Neuron (in vitro differentiated cells): ENCODE data around the gene CCNK.

Experiments used
- H2AFZ ChIP-seq: one replicate; pipeline ENCODE4 v1.6.1; 2013; ENCODE audit warnings: low read depth, mild to moderate bottlenecking, inconsistent platforms, low read length, moderate library complexity
- H3K27me3 ChIP-seq: one replicate; pipeline ENCODE4 v1.6.1; 2013; ENCODE audit warnings: low read length; ENCODE audit not compliant: insufficient read depth
- H3K36me3 ChIP-seq: one replicate; pipeline ENCODE4 v1.6.1; 2013; ENCODE audit warnings: low read length; ENCODE audit not compliant: insufficient read depth
- H3K4me1 ChIP-seq: one replicate; pipeline ENCODE4 v1.6.1; 2013; ENCODE audit warnings: low read length; ENCODE audit not compliant: insufficient read depth
- H3K4me3 ChIP-seq: 2 replicates; pipeline ENCODE4 v1.5.1; 2013; ENCODE audit warnings: mild to moderate bottlenecking, low read length, moderate library complexity
- H3K9me3 ChIP-seq: one replicate; pipeline ENCODE4 v1.6.1; 2013; ENCODE audit warnings: low read length

The CCNK gene

DNA sequence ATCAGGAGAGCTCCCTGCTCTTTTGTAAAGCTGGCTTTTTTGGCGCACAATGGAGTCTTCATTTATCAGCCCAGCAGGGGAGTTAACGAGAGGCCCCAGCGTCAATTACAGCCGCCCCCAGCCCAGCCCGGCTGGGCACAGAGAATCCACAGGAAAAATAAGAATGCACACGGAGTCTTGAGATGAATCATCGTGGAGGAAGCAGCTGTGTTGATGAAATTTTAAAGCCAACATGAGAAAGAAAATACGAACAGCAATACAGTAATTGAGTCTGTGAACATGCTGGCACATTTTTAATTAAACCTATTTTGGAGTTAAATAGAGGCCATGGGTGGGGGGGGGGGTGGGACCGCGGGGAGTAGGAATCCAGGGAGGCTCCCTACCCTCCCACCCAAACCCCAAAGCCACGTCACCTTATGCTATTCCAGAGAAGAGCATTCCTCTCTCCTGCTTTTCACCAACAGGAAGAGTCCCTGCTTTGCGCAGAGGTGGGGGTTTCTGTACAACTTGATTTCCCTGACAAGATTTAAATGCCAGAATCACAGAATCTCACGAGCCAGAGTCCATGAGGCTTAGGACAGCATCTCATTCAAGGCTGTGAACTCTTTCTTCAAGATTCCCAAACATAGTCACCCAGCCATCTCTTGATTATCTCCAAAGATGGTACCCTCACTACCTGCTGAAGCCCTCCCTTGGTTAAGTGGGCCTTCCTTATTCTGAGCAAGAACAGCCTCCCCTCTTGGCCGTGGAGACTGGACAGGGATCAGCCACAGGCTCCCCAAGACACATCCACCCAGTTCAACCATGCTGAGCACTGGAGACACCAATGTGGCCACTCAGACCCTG lies 50.3 kb downstream of the CCNK start:
- Histone ChIP-seq H3K36me3 (no peaks in the 10 kb centered on the region), H2AFZ (no peak overlapping the region), H3K4me1 (peaks cover 65% of the 10 kb centered on the region), H3K4me3 (no peak overlapping the region), H3K9me3 (no peaks in the 10 kb centered on the region), H3K27me3 (no peaks in the 10 kb centered on the region)

DNA sequence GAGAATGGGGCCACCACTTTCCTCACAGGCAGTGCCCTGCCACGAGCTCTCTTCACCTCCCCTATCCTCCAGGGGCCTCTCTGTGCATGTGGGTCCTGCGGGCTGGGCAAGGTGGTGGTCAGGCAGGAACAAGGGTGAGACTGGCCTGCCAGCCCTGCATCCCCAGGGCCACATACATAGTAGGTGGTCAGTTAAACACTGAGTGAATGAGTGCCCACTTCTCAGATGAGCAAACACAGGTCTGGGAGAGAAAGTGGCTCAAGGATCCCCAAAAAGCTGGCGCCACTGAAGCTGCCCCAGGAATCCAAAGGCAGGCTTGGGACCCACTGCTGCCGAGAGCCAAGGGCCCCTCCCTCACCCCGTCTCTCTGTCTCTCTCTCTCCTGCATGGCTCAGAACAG lies 51.1 kb downstream of the CCNK start:
- H3K9me3 ChIP-seq, result no peaks in the 10 kb centered on the region
- H2AFZ ChIP-seq, result no peak overlapping the region
- H3K36me3 ChIP-seq, result no peaks in the 10 kb centered on the region
- peaks cover 73% of the 10 kb centered on the region for H3K4me1 ChIP-seq
- no peak overlapping the region for H3K4me3 ChIP-seq
- H3K27me3 ChIP-seq, result no peaks in the 10 kb centered on the region

DNA sequence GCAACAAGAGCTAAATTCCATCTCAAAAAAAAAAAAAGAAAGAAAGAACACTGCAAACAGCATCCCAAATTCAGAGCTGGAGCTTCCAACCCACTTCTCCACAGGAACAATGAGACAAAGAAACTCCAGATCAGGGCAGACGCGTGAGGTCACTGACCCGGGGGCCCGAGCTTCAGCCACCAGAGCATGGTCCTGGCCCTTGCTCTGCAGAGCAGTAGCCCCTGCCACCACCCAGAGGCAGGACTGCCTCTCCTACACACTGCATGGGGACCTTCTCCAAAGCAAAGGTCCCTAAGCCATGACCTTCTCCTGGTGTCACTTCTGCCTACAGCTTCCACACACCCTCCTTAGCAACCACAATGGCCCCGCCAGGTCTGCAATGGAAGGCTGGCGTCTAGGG lies 53.1 kb downstream of the CCNK start:
- no peaks in the 10 kb centered on the region for H3K9me3 ChIP-seq
- no peak overlapping the region for H3K4me3 ChIP-seq
- no peaks in the 10 kb centered on the region for H3K27me3 ChIP-seq
- peaks cover 82% of the 10 kb centered on the region for H3K4me1 ChIP-seq
- H3K36me3 ChIP-seq, result no peaks in the 10 kb centered on the region
- no peak overlapping the region for H2AFZ ChIP-seq

DNA sequence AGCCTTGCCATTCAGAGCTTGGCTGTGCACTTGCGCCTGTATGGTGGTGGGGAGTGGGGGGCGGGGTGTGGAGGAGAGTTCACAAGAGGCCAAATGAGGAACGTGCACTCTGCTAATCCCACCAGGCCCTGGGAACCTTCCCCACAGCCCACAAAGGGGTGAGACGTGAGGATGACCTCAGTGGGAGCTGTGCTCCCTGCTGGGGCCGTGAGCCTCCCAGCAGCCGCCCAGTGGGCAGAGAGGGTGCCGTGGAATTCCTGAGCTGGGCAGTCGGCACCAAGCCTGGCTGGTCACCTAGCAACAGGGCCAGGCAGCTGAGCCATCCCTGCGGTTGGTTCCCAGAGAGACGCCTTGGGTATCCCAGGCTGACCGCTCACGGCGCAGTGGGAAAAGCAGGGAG lies 53.7 kb downstream of the CCNK start:
- Histone ChIP-seq H2AFZ (no peak overlapping the region), H3K27me3 (no peaks in the 10 kb centered on the region), H3K4me3 (no peak overlapping the region), H3K36me3 (no peaks in the 10 kb centered on the region), H3K4me1 (peaks cover 81% of the 10 kb centered on the region), H3K9me3 (no peaks in the 10 kb centered on the region)

DNA sequence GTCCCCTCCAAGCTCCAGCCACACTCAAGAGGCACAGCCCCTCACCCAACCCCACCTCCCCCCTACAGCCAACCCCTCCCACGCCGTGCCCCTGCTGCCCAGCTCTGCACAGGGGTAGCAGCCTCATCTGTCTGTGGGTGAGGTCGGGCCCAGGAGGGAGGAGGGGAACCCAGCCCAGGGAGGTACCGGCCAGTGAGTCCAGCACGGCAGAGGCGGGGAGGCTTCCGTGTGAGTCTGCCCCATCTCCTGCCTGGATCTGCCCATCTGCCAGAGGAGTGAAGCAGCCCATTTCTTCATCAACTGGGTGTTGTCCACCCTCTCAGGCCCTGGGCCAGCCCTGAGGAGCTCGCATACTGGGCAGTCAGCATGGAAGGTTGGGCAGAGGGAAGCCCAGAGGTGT lies 54.2 kb downstream of the CCNK start:
- no peak overlapping the region for H3K4me3 ChIP-seq
- no peaks in the 10 kb centered on the region for H3K27me3 ChIP-seq
- H3K4me1 ChIP-seq, result peaks cover 75% of the 10 kb centered on the region
- H3K9me3 ChIP-seq, result no peaks in the 10 kb centered on the region
- no peak overlapping the region for H2AFZ ChIP-seq
- H3K36me3 ChIP-seq, result no peaks in the 10 kb centered on the region

DNA sequence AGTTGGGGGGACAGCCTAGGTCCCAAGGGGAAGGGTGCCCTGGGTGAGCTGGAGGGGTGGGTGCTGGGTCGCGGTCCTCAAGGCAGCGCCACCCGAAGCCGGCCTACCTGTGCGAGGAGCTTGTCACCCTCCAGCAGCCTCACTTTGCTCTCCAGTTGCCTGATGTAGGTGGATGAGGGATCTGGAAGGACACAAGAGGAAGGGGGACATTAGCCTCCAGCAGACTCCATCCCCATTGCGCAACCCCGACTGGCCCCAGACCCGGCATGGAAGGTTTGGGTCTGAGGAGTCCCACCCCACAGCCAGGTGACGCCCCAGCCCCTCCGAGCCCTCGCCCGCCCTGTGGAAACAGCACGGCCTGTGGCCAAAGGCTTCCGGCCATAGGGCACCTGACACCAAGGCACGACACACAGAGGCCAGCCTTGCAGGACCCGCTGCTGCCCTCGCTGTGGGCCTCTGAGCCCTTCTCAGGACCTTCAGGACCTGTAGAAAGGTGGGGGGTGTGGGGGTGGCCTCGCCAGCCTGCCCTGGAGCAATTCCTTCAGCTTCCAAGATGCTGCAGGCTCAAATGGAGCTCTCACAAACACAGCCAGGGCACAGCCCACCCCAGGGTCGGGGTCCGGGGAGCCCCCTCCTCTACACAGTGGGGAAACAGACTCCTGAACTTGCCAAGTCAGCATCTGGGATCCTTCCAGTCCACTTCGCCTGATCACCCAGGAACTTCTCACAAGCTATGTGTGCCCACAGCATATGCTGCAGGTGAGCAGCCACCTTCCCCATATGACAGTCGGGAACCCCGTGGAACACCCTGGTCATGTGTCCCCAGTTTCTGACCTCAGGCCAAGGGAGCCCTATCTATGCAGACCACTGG lies 54.9 kb downstream of the CCNK start:
- Histone ChIP-seq H2AFZ (no peak overlapping the region), H3K4me3 (no peak overlapping the region), H3K4me1 (peaks cover 68% of the 10 kb centered on the region), H3K9me3 (no peaks in the 10 kb centered on the region), H3K27me3 (no peaks in the 10 kb centered on the region), H3K36me3 (no peaks in the 10 kb centered on the region)

DNA sequence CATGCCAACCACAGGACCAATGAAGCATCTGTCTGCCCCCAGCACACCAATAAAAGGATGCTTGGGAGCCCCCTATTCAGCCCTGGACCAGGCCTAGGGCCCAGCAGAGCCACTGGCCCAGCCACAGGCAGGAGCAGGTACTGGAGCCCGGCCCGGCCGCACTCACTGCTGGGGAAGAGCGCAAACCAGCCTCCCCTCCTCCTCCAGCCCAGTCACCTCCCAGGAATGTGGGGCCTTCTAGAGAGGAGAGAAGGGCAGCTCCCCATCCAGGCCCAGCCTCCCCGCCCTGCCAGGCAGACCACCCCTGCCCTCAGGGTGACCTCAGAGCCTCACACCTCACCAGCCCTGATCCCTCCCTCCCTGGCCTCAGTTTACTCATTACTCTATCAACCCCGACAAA lies 56.2 kb downstream of the CCNK start:
- peaks cover 59% of the 10 kb centered on the region for H3K4me1 ChIP-seq
- no peak overlapping the region for H3K4me3 ChIP-seq
- H3K36me3 ChIP-seq, result no peaks in the 10 kb centered on the region
- no peaks in the 10 kb centered on the region for H3K27me3 ChIP-seq
- H2AFZ ChIP-seq, result no peak overlapping the region
- H3K9me3 ChIP-seq, result no peaks in the 10 kb centered on the region

DNA sequence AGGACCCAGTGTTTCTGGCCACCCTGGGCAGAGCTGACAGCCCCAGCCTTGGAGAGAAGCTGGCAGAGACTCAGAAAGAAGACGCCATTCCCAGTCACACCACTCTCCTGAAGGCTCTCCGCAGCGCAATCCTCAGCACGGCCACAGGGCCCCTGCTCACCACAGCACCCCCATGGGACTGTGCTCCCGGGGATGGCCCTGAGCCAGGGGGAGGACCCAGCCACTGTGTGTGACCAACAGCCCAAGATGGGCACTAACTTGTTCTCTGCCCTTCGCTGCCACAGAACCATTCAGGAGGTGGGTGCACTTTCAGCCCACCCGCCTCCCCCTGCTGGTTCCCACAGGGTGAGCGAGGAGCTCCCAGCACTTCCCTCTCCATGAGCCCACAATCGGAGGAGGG lies 57.1 kb downstream of the CCNK start:
- Histone ChIP-seq H3K9me3 (no peaks in the 10 kb centered on the region), H3K4me1 (peaks cover 52% of the 10 kb centered on the region), H3K36me3 (no peaks in the 10 kb centered on the region), H3K4me3 (no peak overlapping the region), H3K27me3 (no peaks in the 10 kb centered on the region), H2AFZ (no peak overlapping the region)

DNA sequence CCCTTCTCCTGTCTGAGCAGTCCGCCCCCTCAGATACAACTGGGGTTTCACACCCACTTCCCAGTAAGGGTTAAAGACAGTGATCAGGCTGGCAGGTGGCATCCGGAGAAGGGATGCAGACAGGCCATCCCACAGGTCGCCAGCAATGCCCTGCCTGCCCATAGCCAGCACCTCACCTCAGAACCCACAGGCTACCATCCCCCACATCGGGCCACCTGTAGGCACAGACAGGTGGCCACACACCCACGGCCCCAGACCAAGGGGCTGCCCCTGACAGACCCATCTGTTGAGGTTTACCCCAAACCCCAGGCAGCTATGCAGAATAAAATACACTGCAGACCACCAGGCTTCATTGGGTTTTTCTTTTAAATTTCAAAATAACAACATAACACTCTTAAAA lies 57.5 kb downstream of the CCNK start:
- H3K4me3 ChIP-seq, result no peak overlapping the region
- no peaks in the 10 kb centered on the region for H3K27me3 ChIP-seq
- H2AFZ ChIP-seq, result no peak overlapping the region
- H3K4me1 ChIP-seq, result peaks cover 47% of the 10 kb centered on the region
- H3K9me3 ChIP-seq, result no peaks in the 10 kb centered on the region
- no peaks in the 10 kb centered on the region for H3K36me3 ChIP-seq

DNA sequence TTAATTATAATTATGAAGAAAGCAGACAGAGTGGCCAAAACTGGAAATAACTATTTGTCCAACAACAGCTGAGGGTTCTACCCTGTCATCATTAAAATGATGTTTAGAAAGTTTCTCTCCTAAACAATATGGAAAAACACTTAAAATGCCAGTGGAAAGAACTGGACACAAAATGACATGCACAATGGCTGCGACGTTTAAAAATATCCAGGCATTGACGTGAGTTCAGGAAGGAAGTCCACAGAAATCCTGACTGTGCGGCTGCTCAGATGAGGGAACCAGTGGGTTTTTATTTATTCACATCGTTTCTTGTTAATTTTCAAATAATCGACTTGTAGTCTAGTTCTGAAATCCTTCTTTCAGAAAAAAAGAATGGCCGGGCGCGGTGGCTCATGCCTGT lies 58.3 kb downstream of the CCNK start:
- no peak overlapping the region for H3K4me3 ChIP-seq
- H3K36me3 ChIP-seq, result no peaks in the 10 kb centered on the region
- no peaks in the 10 kb centered on the region for H3K9me3 ChIP-seq
- H3K4me1 ChIP-seq, result peaks cover 40% of the 10 kb centered on the region
- no peaks in the 10 kb centered on the region for H3K27me3 ChIP-seq
- H2AFZ ChIP-seq, result no peak overlapping the region

DNA sequence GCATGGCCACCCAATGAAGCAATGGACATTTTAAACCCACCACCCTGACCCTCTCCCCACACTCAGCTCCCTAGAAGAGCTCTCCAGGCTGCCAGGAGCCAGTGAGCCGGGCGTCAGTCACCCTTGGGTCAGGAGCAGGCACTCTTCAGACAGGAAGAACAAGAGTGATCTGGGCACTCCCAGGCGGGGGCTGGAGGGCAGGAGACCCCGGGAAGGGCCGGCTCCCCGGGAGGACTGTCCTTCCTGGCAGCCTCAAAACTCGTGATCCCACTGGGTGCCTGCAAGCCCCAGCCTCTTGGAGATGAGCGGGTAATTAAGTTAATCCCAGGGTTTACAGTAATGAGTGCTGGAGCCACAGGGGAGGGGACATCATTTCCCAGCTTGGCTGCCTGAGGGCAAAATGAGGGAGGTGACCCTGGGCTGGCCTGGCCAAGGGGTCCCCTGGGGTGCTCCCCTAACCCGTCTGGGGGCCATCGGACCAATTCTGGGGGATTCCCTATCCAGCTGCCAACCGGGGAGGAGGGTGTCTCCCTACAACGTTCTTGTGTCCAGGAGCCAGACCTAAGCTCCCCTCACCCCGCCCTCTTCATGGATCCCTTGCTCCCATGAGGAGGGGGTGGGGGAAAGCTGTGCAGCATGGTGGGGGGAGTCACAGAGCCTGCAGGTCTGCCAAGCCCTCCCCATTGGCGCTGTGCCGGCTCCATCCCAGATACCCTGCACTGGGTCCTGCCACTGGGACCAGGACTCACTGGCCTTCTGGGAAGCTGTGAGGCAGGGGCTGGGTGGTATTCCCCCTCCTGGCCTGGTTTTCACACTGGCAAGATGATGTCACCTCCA lies 59.2 kb downstream of the CCNK start:
- no peak overlapping the region for H3K4me3 ChIP-seq
- peaks cover 40% of the 10 kb centered on the region for H3K4me1 ChIP-seq
- H2AFZ ChIP-seq, result no peak overlapping the region
- H3K36me3 ChIP-seq, result no peaks in the 10 kb centered on the region
- H3K27me3 ChIP-seq, result no peaks in the 10 kb centered on the region
- no peaks in the 10 kb centered on the region for H3K9me3 ChIP-seq

DNA sequence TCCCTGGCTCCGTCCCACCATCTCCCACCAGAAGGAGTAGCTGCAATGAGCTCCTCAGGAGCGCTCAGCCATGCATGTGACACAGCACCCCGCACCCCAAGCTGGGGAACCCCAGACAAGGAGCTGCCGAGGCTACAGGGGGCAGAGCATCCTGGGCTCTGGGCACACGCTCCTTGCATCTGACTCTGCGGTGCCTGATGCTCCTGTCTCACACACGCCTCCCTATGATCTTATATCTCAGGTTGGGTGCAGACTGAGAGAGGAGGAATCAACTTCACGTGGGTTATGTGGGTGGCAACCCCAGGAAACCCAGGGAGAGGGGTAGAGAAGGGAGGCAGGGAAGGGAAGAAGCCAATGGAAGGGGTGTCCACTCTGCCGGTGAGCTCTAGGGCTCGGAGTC lies 60.0 kb downstream of the CCNK start:
- no peaks in the 10 kb centered on the region for H3K27me3 ChIP-seq
- H3K9me3 ChIP-seq, result no peaks in the 10 kb centered on the region
- H3K4me1 ChIP-seq, result peaks cover 41% of the 10 kb centered on the region
- H3K4me3 ChIP-seq, result no peak overlapping the region
- H3K36me3 ChIP-seq, result no peaks in the 10 kb centered on the region
- no peak overlapping the region for H2AFZ ChIP-seq
